ENCODE measurements around the gene TRDN. TPM values are rescaled to one million over a fixed set of nuclear protein-coding genes. Genes with fewer than 3 reads are reported as not detected.

Gene TRDN
- total RNA-seq: not detected in 2 replicates

- Mint-ChIP-seq H3K4me3 (no peak within 1 kb of the TSS), H3K9me3 (no peaks in the 10 kb centered on the region), H3K27me3 (ENCODE audit: insufficient read depth) (no peaks in the 10 kb centered on the region), H3K36me3 (ENCODE audit: low read depth) (no peaks in the 10 kb centered on the region), H3K27ac (no peak within 1 kb of the TSS), H3K4me1 (ENCODE audit: low read depth) (no peaks in the 10 kb centered on the region)
- DNase-seq (ENCODE audit: low spot score): no peak
- intact Hi-C loops (cut with micrococcal nuclease): no loop called here
Measured at GRCh38 chr6:123636782-123637181, at the start of gene TRDN. TSS of gene TRDN (minus strand) at chr6:123636950. CDS start at chr6:123636775, 175 bp downstream.

GRCh38 chr6:123681957-123682462, 45.3 kb upstream of the TRDN start:
- Mint-ChIP-seq H3K9me3 (no peaks in the 10 kb centered on the region), H3K4me3 (no peak overlapping the region), H3K27me3 (ENCODE audit: insufficient read depth) (no peaks in the 10 kb centered on the region), H3K4me1 (ENCODE audit: low read depth) (no peaks in the 10 kb centered on the region), H3K27ac (no peak overlapping the region), H3K36me3 (ENCODE audit: low read depth) (no peaks in the 10 kb centered on the region)
- no peak for DNase-seq (ENCODE audit: low spot score)
- intact Hi-C loops (cut with micrococcal nuclease): no loop called here

- Mint-ChIP-seq H3K27ac (no peak overlapping the region), H3K36me3 (ENCODE audit: low read depth) (no peaks in the 10 kb centered on the region), H3K4me1 (ENCODE audit: low read depth) (no peaks in the 10 kb centered on the region), H3K4me3 (no peak overlapping the region), H3K9me3 (peaks cover 6% of the 10 kb centered on the region), H3K27me3 (ENCODE audit: insufficient read depth) (no peaks in the 10 kb centered on the region)
- DNase-seq (ENCODE audit: low spot score): no peak
- intact Hi-C loops (cut with micrococcal nuclease): no loop called here
Measured at GRCh38 chr6:123677897-123678296, 41.1 kb upstream of the TRDN start.

- H3K36me3 Mint-ChIP-seq (ENCODE audit: low read depth): no peaks in the 10 kb centered on the region
- H3K9me3 Mint-ChIP-seq: peaks cover 6% of the 10 kb centered on the region
- no peak overlapping the region for H3K4me3 Mint-ChIP-seq
- no peaks in the 10 kb centered on the region for H3K27me3 Mint-ChIP-seq (ENCODE audit: insufficient read depth)
- intact Hi-C loops (cut with micrococcal nuclease): no loop called here
- DNase-seq (ENCODE audit: low spot score): no peak
- H3K4me1 Mint-ChIP-seq (ENCODE audit: low read depth): no peaks in the 10 kb centered on the region
- H3K27ac Mint-ChIP-seq: no peak overlapping the region
Measured at GRCh38 chr6:123676793-123677192, 40.0 kb upstream of the TRDN start.

GRCh38 chr6:123668965-123669591, 32.3 kb upstream of the TRDN start:
- Mint-ChIP-seq H3K4me3 (no peak overlapping the region), H3K36me3 (ENCODE audit: low read depth) (no peaks in the 10 kb centered on the region)

GRCh38 chr6:123668063-123668462, 31.3 kb upstream of the TRDN start:
- Mint-ChIP-seq H3K9me3 (no peaks in the 10 kb centered on the region), H3K27me3 (ENCODE audit: insufficient read depth) (no peaks in the 10 kb centered on the region), H3K4me3 (no peak overlapping the region), H3K4me1 (ENCODE audit: low read depth) (no peaks in the 10 kb centered on the region), H3K36me3 (ENCODE audit: low read depth) (no peaks in the 10 kb centered on the region), H3K27ac (no peak overlapping the region)
- intact Hi-C loops (cut with micrococcal nuclease): no loop called here
- no peak for DNase-seq (ENCODE audit: low spot score)

More at GRCh38 chr6:123668965-123669591, 32.3 kb upstream of the TRDN start:
- DNase-seq (ENCODE audit: low spot score): no peak
- Mint-ChIP-seq H3K4me1 (ENCODE audit: low read depth) (no peaks in the 10 kb centered on the region), H3K27ac (no peak overlapping the region), H3K27me3 (ENCODE audit: insufficient read depth) (no peaks in the 10 kb centered on the region), H3K9me3 (no peaks in the 10 kb centered on the region)
- intact Hi-C loops (cut with micrococcal nuclease): no loop called here

- Mint-ChIP-seq H3K27me3 (ENCODE audit: insufficient read depth) (no peaks in the 10 kb centered on the region), H3K27ac (no peak overlapping the region), H3K9me3 (no peaks in the 10 kb centered on the region), H3K36me3 (ENCODE audit: low read depth) (no peaks in the 10 kb centered on the region), H3K4me3 (no peak overlapping the region), H3K4me1 (ENCODE audit: low read depth) (no peaks in the 10 kb centered on the region)
- no peak for DNase-seq (ENCODE audit: low spot score)
- intact Hi-C loops (cut with micrococcal nuclease): no loop called here
Measured at GRCh38 chr6:123663436-123663835, 26.7 kb upstream of the TRDN start.

- Mint-ChIP-seq H3K27me3 (ENCODE audit: insufficient read depth) (no peaks in the 10 kb centered on the region), H3K27ac (no peak overlapping the region), H3K36me3 (ENCODE audit: low read depth) (no peaks in the 10 kb centered on the region), H3K4me3 (no peak overlapping the region), H3K9me3 (no peaks in the 10 kb centered on the region), H3K4me1 (ENCODE audit: low read depth) (no peaks in the 10 kb centered on the region)
- no peak for DNase-seq (ENCODE audit: low spot score)
- intact Hi-C loops (cut with micrococcal nuclease): no loop called here
Measured at GRCh38 chr6:123662757-123663156, 26.0 kb upstream of the TRDN start.

GRCh38 chr6:123661105-123661891, 24.5 kb upstream of the TRDN start:
- intact Hi-C loops (cut with micrococcal nuclease): no loop called here
- Mint-ChIP-seq H3K9me3 (no peaks in the 10 kb centered on the region), H3K36me3 (ENCODE audit: low read depth) (no peaks in the 10 kb centered on the region), H3K27me3 (ENCODE audit: insufficient read depth) (no peaks in the 10 kb centered on the region), H3K4me3 (no peak overlapping the region), H3K4me1 (ENCODE audit: low read depth) (no peaks in the 10 kb centered on the region), H3K27ac (no peak overlapping the region)
- no peak for DNase-seq (ENCODE audit: low spot score)

GRCh38 chr6:123659960-123660748, 23.4 kb upstream of the TRDN start:
- Mint-ChIP-seq H3K27me3 (ENCODE audit: insufficient read depth) (no peaks in the 10 kb centered on the region), H3K27ac (no peak overlapping the region), H3K36me3 (ENCODE audit: low read depth) (no peaks in the 10 kb centered on the region), H3K9me3 (no peaks in the 10 kb centered on the region), H3K4me1 (ENCODE audit: low read depth) (peaks cover 5% of the 10 kb centered on the region), H3K4me3 (no peak overlapping the region)
- intact Hi-C loops (cut with micrococcal nuclease): no loop called here
- no peak for DNase-seq (ENCODE audit: low spot score)

GRCh38 chr6:123658848-123659247, 22.1 kb upstream of the TRDN start:
- Mint-ChIP-seq H3K27ac (no peak overlapping the region), H3K4me3 (no peak overlapping the region), H3K9me3 (no peaks in the 10 kb centered on the region), H3K36me3 (ENCODE audit: low read depth) (no peaks in the 10 kb centered on the region), H3K27me3 (ENCODE audit: insufficient read depth) (no peaks in the 10 kb centered on the region), H3K4me1 (ENCODE audit: low read depth) (peaks cover 5% of the 10 kb centered on the region)
- intact Hi-C loops (cut with micrococcal nuclease): no loop called here
- no peak for DNase-seq (ENCODE audit: low spot score)

GRCh38 chr6:123655521-123656306, 19.0 kb upstream of the TRDN start:
- H3K9me3 Mint-ChIP-seq: peaks cover 3% of the 10 kb centered on the region
- no peak for DNase-seq (ENCODE audit: low spot score)
- peak overlapping the region; percentile 20 for H3K4me3 Mint-ChIP-seq
- no peaks in the 10 kb centered on the region for H3K27me3 Mint-ChIP-seq (ENCODE audit: insufficient read depth)
- no peak overlapping the region for H3K27ac Mint-ChIP-seq
- intact Hi-C loops (cut with micrococcal nuclease): no loop called here
- H3K36me3 Mint-ChIP-seq (ENCODE audit: low read depth): no peaks in the 10 kb centered on the region
- peaks cover 5% of the 10 kb centered on the region for H3K4me1 Mint-ChIP-seq (ENCODE audit: low read depth)

Data from activated T-helper 1 cell treated with anti-CD3 and anti-CD28 coated beads, Interleukin-12 subunit alpha, Interleukin-12 subunit beta, Interleukin-2, Interleukin-4 antibody, amounts not matched to agents 30 ng/mL and 10 ng/mL and 1 ng/mL, durations not matched to agents 14 hours and 24 hours and 36 hours (primary cell).